Choroid plexus epithelial cell (primary cell): ENCODE results near the gene SYTL2.
A peak's percentile ranks its signal among the peaks of the same experiment; 100 is the strongest.

Experiments used
- DNase-seq: peaks from one replicate; pipeline ENCODE4 v3.0.0-alpha.2; 2010; ENCODE audit warnings: low read depth
- H3K4me3 ChIP-seq: 2 replicates; pipeline ENCODE4 v1.5.1; 2011; ENCODE audit warnings: low read depth, mild to moderate bottlenecking, control low read depth, low read length, moderate library complexity
- CTCF ChIP-seq: conservative IDR thresholded peaks from 2 replicates; pipeline ENCODE4 v1.5.1; 2011; ENCODE audit warnings: low read depth, mild to moderate bottlenecking, control low read depth, inconsistent platforms, low read length, moderate library complexity

The SYTL2 gene

GRCh38 chr11:85835263-85835662 lies 24.3 kb upstream of the SYTL2 start:
- no peak overlapping the region for H3K4me3 ChIP-seq
- TF ChIP-seq CTCF, result no peak
- DNase-seq, result no peak

GRCh38 chr11:85831050-85831449 lies 20.1 kb upstream of the SYTL2 start:
- no peak for TF ChIP-seq CTCF
- DNase-seq, result no peak
- H3K4me3 ChIP-seq, result no peak overlapping the region

GRCh38 chr11:85829172-85829571 lies 18.2 kb upstream of the SYTL2 start:
- no peak for DNase-seq
- TF ChIP-seq CTCF, result no peak
- no peak overlapping the region for H3K4me3 ChIP-seq

GRCh38 chr11:85828640-85828978 lies 17.7 kb upstream of the SYTL2 start:
- no peak overlapping the region for H3K4me3 ChIP-seq
- DNase-seq, result no peak
- TF ChIP-seq CTCF, result no peak

GRCh38 chr11:85827748-85828639 lies 17.1 kb upstream of the SYTL2 start:
- H3K4me3 ChIP-seq, result no peak overlapping the region
- no peak for TF ChIP-seq CTCF
- peak; percentile 87 for DNase-seq

- DNase-seq, result peak; percentile 55
- TF ChIP-seq CTCF, result peak; percentile 79
Observed at GRCh38 chr11:85826116-85826855, 15.3 kb upstream of the SYTL2 start.

GRCh38 chr11:85825616-85826015 lies 14.7 kb upstream of the SYTL2 start:
- no peak for DNase-seq
- no peak for TF ChIP-seq CTCF
- no peak overlapping the region for H3K4me3 ChIP-seq

More at GRCh38 chr11:85826116-85826855, 15.3 kb upstream of the SYTL2 start:
- H3K4me3 ChIP-seq, result no peak overlapping the region
